COR-L47 (cell line): ENCODE results near the gene FAM237B.

Source experiments
- DNase-seq: peaks from one replicate; lab custom pipeline; 2025; lab: John Stamatoyannopoulos, UW

The FAM237B gene

GRCh38 chr7:90290244-90291113 lies 30.6 kb downstream of the FAM237B start:
- no peak for DNase-seq

GRCh38 chr7:90288154-90288553 lies 33.0 kb downstream of the FAM237B start:
- no peak for DNase-seq

GRCh38 chr7:90276033-90276728 lies 44.9 kb downstream of the FAM237B start:
- no peak for DNase-seq

GRCh38 chr7:90274161-90274560 lies 46.9 kb downstream of the FAM237B start:
- DNase-seq, result no peak

GRCh38 chr7:90272242-90272641 lies 48.9 kb downstream of the FAM237B start:
- no peak for DNase-seq

GRCh38 chr7:90271753-90272152 lies 49.4 kb downstream of the FAM237B start:
- DNase-seq, result no peak

- DNase-seq, result no peak
These were observed 50.5 kb downstream of the FAM237B start for GRCh38 chr7:90270431-90271178.

- DNase-seq, result no peak
These were observed 51.9 kb downstream of the FAM237B start for GRCh38 chr7:90269163-90269562.

- no peak for DNase-seq
These were observed 53.7 kb downstream of the FAM237B start for GRCh38 chr7:90267263-90267858.

GRCh38 chr7:90266808-90267207 lies 54.3 kb downstream of the FAM237B start:
- no peak for DNase-seq
